HepG2 (cell line): Measurements from ENCODE around the gene CFAP54. TPM values are rescaled to one million over a fixed set of nuclear protein-coding genes. Genes with fewer than 3 reads are reported as not detected.

Experiments
- ATAC-seq: fragments of 200-7000 bp; cut with Tn5 transposase; 3 replicates; pipeline ENCODE4 v1.9.1; 2020; ENCODE audit warnings: mild to moderate bottlenecking, moderate library complexity
- BruUV-seq: library from RNA; stranded (reverse); fragments of 400-500 nt; replicated peaks from 2 replicates; lab custom pipeline; 2021; lab: Mats Ljungman, UMichigan
- CTCF ChIA-PET: fragments of 300-600 bp; formaldehyde crosslinking; extraction: SDS; loops from one replicate; lab custom pipeline; 2021; ENCODE audit warnings: low total read pairs, inconsistent platforms, low intra/inter-chr PET ratio; lab: Yijun Ruan, JAX
- POLR2A ChIA-PET: fragments of 350-600 bp; sonication (Branson Sonifier 250); formaldehyde crosslinking; loops from one replicate; lab custom pipeline; 2020; ENCODE audit warnings: antibody characterized with exemption, inconsistent platforms; lab: Yijun Ruan, JAX
- DNase-seq: peaks from one replicate; pipeline ENCODE4 v3.0.0-alpha.2; 2015; ENCODE audit warnings: low spot score
- FAIRE-seq: peaks from 3 replicates; lab custom pipeline; 2011; peaks lifted over from hg19 to GRCh38; lab: Jason Lieb, UNC
- H2AFZ ChIP-seq: one replicate; pipeline ENCODE4 v1.6.1; 2011; ENCODE audit warnings: low read length, inconsistent platforms
- H3K27ac ChIP-seq: fragments of 300-600 bp; 3 replicates; pipeline ENCODE4 v1.8.0; 2011; ENCODE audit warnings: mixed run types, mild to moderate bottlenecking, mixed read lengths, low read length, inconsistent platforms; ENCODE audit not compliant: insufficient read depth; ENCODE audit errors: extremely low read length
- H3K27me3 ChIP-seq, 2 experiments: fragments of 200-600 bp in 1 of 2; 2 replicates in 1 of 2; 3 replicates in 1 of 2; pipeline versions ENCODE4 v1.6.0 to v1.8.0; 2011; ENCODE audit warnings: low read length in 2 of 2, mild to moderate bottlenecking in 2 of 2, moderate library complexity in 2 of 2, inconsistent platforms in 1 of 2; ENCODE audit not compliant: insufficient read depth in 2 of 2, control insufficient read depth in 1 of 2
- H3K36me3 ChIP-seq, 2 experiments: fragments of 200-600 bp in 1 of 2; replicated peaks in 1 of 2; 2 replicates in 1 of 2; 3 replicates in 1 of 2; pipeline versions ENCODE4 v1.5.1 to v1.8.0; 2011; ENCODE audit warnings: low read length in 2 of 2, inconsistent platforms in 1 of 2; ENCODE audit not compliant: insufficient read depth in 2 of 2, control insufficient read depth in 1 of 2
- H3K4me1 ChIP-seq: 2 replicates; pipeline ENCODE4 v1.5.1; 2012; ENCODE audit warnings: low read length, inconsistent platforms; ENCODE audit not compliant: insufficient read depth
- H3K4me2 ChIP-seq: 2 replicates; pipeline ENCODE4 v1.6.0; 2011; ENCODE audit warnings: low read depth, low read length, inconsistent platforms
- H3K4me3 ChIP-seq, 3 experiments: fragments of 200-600 bp in 1 of 3; sonication (generic), shearing (Covaris generic) in 1 of 3; replicated peaks in 1 of 3; 2 replicates each; pipeline ENCODE4 v1.5.1; 2011 to 2016; ENCODE audit warnings: low read length in 3 of 3, inconsistent platforms in 2 of 3, low read depth in 2 of 3, mild to moderate bottlenecking in 2 of 3, control low read depth in 1 of 3, mixed read lengths in 1 of 3; ENCODE audit not compliant: insufficient read depth in 1 of 3
- H3K79me2 ChIP-seq: one replicate; pipeline ENCODE4 v1.6.1; 2011; ENCODE audit warnings: low read length, inconsistent platforms; ENCODE audit not compliant: insufficient read depth
- H3K9ac ChIP-seq: 2 replicates; pipeline ENCODE4 v1.6.0; 2011; ENCODE audit warnings: mild to moderate bottlenecking, low read depth, low read length, inconsistent platforms; ENCODE audit not compliant: insufficient read depth
- H3K9me3 ChIP-seq: 2 replicates; pipeline ENCODE4 v1.5.1; 2012; ENCODE audit warnings: mild to moderate bottlenecking, low read length
- H4K20me1 ChIP-seq: 2 replicates; pipeline ENCODE4 v1.6.0; 2011; ENCODE audit warnings: inconsistent platforms, mild to moderate bottlenecking, low read length, moderate library complexity; ENCODE audit not compliant: insufficient read depth
- CSRNP2 ChIP-seq: sonication (generic); formaldehyde crosslinking; conservative IDR thresholded peaks from 2 replicates; pipeline ENCODE4 v1.8.0; 2022; ENCODE audit warnings: low read depth, missing genetic modification reagents
- FOXJ3 ChIP-seq: sonication (generic); formaldehyde crosslinking; IDR thresholded peaks from 2 replicates; pipeline ENCODE4 v1.4.0; 2020; ENCODE audit warnings: missing genetic modification reagents, mild to moderate bottlenecking, borderline replicate concordance
- NFYC ChIP-seq: IDR thresholded peaks from 2 replicates; pipeline ENCODE4 v1.6.1; 2016; ENCODE audit warnings: missing genetic modification reagents, missing compliant biosample characterization
- NR2F1 ChIP-seq, 2 experiments: fragments of 450-650 bp in 1 of 2; formaldehyde crosslinking in 1 of 2; IDR thresholded peaks; 2 replicates each; pipeline versions ENCODE4 v1.5.0 to v1.6.1; 2016 to 2020; ENCODE audit warnings: mild to moderate bottlenecking in 1 of 2, missing compliant biosample characterization in 1 of 2, missing genetic modification reagents in 1 of 2, moderate library complexity in 1 of 2
- ZBTB26 ChIP-seq: IDR thresholded peaks from 2 replicates; pipeline ENCODE4 v1.6.1; 2016; ENCODE audit warnings: missing compliant biosample characterization, missing genetic modification reagents, borderline replicate concordance
- ZFP37 ChIP-seq: sonication (generic); formaldehyde crosslinking; IDR thresholded peaks from 2 replicates; pipeline ENCODE4 v1.4.0; 2020; ENCODE audit warnings: missing genetic modification reagents, borderline replicate concordance
- ZNF24 ChIP-seq: fragments of 450-650 bp; IDR thresholded peaks from 2 replicates; pipeline ENCODE4 v1.6.1; 2017; ENCODE audit warnings: antibody characterized with exemption, mild to moderate bottlenecking
- ZNF737 ChIP-seq: sonication (generic); formaldehyde crosslinking; IDR thresholded peaks from 2 replicates; pipeline ENCODE4 v1.5.0; 2020; ENCODE audit warnings: missing genetic modification reagents, mild to moderate bottlenecking, borderline replicate concordance
- ZNF747 ChIP-seq: sonication (generic); formaldehyde crosslinking; IDR thresholded peaks from 2 replicates; pipeline ENCODE4 v1.8.1; 2023; ENCODE audit warnings: missing genetic modification reagents, mild to moderate bottlenecking, borderline replicate concordance
- in situ Hi-C: cut with HindIII; loops from 2 replicates; pipeline ENCODE4 v1.10.0; 2017; ENCODE audit warnings: low pct_unique_long_range_greater_than_20kb; ENCODE audit not compliant: extremely low pct_ligation_motif_present
- intact Hi-C: fragments of 100-400 bp; cut with micrococcal nuclease; formaldehyde crosslinking; loops from one replicate; pipeline ENCODE4 v1.10.0; 2022; ENCODE audit not compliant: unreplicated experiment
- polyA plus RNA-seq, 8 experiments: library from polyadenylated mRNA; depleted of rRNA in 3 of 8; stranded (reverse) in 7 of 8; unstranded in 1 of 8; fragments of >200 nt; fragmentation: Illumina TruSeq in 4 of 8; extraction: Trizol in 4 of 8; gene quantifications; 2 replicates each; pipeline versions ENCODE4 v1.2.1 to v1.2.3, GENCODE V29; 2011 to 2016; ENCODE audit warnings: low read depth in 4 of 8, missing spikeins in 1 of 8, mixed read lengths in 1 of 8; ENCODE audit not compliant: insufficient read depth in 1 of 8
- total RNA-seq, 5 experiments: library from RNA; depleted of rRNA; stranded (reverse); fragments of >200 nt; fragmentation: Illumina TruSeq; extraction: Trizol; gene quantifications; 2 replicates each; pipeline ENCODE4 v1.2.3, GENCODE V29; 2016; ENCODE audit warnings: low read depth in 1 of 5
- TF ChIP-seq, protein P1 (sequence below): sonication (generic); formaldehyde crosslinking; conservative IDR thresholded peaks from 2 replicates; pipeline ENCODE4 v1.8.0; 2022; ENCODE audit warnings: missing genetic modification reagents
- TF ChIP-seq, protein P2 (sequence below): sonication (generic); formaldehyde crosslinking; IDR thresholded peaks from 2 replicates; pipeline ENCODE4 v1.4.0; 2020; ENCODE audit warnings: mild to moderate bottlenecking, missing genetic modification reagents

CFAP54 gene
- total and polyA plus RNA-seq, 2 of the 13 experiments (the other 11 are each of a cell fraction or from before 2014, with no cell fraction given), result not detected

GRCh38 chr12:96501908-96502307 lies 12.5 kb downstream of the CFAP54 start (continued):
- TF ChIP-seq CSRNP2 (CRISPR knock-in tag) (no peak), ZBTB26 (CRISPR knock-in tag) (no peak)

- Histone ChIP-seq H3K27me3 (no peaks in the 10 kb centered on the region), H3K4me3 (no peak overlapping the region), H3K9me3 (no peaks in the 10 kb centered on the region), H3K36me3 (no peaks in the 10 kb centered on the region), H3K4me1 (peaks cover 21% of the 10 kb centered on the region), H4K20me1 (no peaks in the 10 kb centered on the region), H2AFZ (no peak overlapping the region), H3K9ac (no peak overlapping the region), H3K27ac (no peak overlapping the region), H3K4me2 (no peak overlapping the region), H3K79me2 (no peaks in the 10 kb centered on the region)
- POLR2A ChIA-PET, result no interaction called here
- FAIRE-seq (no peak), ATAC-seq (no peak), DNase-seq (no peak)
- CTCF ChIA-PET, result no interaction called here
- intact Hi-C loops (loop anchor here (5.0 kb wide), 1 partner anchor 285 kb away; no protein-coding TSS in a partner anchor), in situ Hi-C loops (loop anchor here (25.0 kb wide), 1 partner anchor 290 kb away; no protein-coding TSS in a partner anchor)
- no TSS peak for BruUV-seq
- TF ChIP-seq, protein P1, sequence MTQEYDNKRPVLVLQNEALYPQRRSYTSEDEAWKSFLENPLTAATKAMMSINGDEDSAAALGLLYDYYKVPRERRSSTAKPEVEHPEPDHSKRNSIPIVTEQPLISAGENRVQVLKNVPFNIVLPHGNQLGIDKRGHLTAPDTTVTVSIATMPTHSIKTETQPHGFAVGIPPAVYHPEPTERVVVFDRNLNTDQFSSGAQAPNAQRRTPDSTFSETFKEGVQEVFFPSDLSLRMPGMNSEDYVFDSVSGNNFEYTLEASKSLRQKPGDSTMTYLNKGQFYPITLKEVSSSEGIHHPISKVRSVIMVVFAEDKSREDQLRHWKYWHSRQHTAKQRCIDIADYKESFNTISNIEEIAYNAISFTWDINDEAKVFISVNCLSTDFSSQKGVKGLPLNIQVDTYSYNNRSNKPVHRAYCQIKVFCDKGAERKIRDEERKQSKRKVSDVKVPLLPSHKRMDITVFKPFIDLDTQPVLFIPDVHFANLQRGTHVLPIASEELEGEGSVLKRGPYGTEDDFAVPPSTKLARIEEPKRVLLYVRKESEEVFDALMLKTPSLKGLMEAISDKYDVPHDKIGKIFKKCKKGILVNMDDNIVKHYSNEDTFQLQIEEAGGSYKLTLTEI (CRISPR knock-in tag), result no peak
- TF ChIP-seq FOXJ3 (CRISPR knock-in tag) (no peak), ZFP37 (CRISPR knock-in tag) (no peak), ZNF737 (CRISPR knock-in tag) (no peak), ZNF24 (no peak), NFYC (no peak), NR2F1 (CRISPR knock-in tag; IDR thresholded peaks at IDR 0.05) (no peak), ZBTB26 (CRISPR knock-in tag) (no peak), ZNF747 (CRISPR knock-in tag) (no peak)
- TF ChIP-seq, protein P2, sequence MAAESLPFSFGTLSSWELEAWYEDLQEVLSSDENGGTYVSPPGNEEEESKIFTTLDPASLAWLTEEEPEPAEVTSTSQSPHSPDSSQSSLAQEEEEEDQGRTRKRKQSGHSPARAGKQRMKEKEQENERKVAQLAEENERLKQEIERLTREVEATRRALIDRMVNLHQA, result no peak
Observed at GRCh38 chr12:96502477-96502876, 13.1 kb downstream of the CFAP54 start.
